ENCODE results near the gene STAT4. TPM values are rescaled to one million over a fixed set of nuclear protein-coding genes. Genes with fewer than 3 reads are reported as not detected.

The STAT4 gene
- total RNA-seq, 1 donor from 2014 or later: 3.0 TPM

GRCh38 chr2:191083540-191083939, 67.3 kb downstream of the STAT4 start:
- DNase-seq (ENCODE audit: low read depth): no peak

DNA sequence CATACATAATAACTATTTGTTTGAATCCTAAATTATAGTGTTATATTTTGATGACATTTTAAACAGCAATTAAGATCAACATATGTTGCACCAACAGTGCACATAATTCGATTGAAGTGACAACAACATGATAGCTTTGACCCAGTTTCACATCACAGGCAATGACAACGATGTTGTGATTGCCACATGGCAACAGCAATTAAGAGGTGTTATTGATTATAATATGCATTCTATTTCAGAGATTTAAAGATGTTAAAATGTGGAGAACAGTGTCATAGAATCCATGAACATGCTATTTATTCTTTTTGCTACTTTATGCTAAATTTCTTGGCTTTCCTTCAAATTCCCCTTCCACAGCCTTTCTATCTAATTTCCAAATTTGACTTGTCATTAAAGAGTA, 68.5 kb downstream of the STAT4 start:
- no peak for DNase-seq (ENCODE audit: low read depth)

GRCh38 chr2:191081411-191082155, 69.2 kb downstream of the STAT4 start:
- DNase-seq (ENCODE audit: low read depth): no peak

GRCh38 chr2:191078165-191078867, 72.5 kb downstream of the STAT4 start:
- no peak for DNase-seq (ENCODE audit: low read depth)

GRCh38 chr2:191070276-191070675, 80.5 kb downstream of the STAT4 start:
- no peak for DNase-seq (ENCODE audit: low read depth)

DNA sequence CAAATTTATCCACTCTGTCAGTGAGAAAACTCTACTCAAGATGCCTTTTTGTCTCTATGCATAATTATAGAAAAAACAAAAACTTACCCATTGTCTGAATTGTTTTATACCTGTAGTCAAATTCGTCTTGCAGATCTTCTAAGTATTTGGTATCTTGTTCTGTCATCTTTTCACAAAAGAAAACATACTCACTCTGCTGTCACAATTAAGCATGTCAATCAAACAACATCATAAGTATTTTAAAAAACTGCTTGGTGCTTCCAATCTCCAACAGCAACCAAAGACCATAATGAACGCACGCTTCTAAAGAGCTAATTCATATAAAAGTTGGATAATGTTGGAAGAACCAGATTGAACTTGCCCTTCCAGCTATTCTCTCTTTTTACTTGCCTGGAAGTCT, 81.2 kb downstream of the STAT4 start:
- no peak for DNase-seq (ENCODE audit: low read depth)

GRCh38 chr2:191066919-191067233, 83.9 kb downstream of the STAT4 start:
- DNase-seq (ENCODE audit: low read depth): no peak

DNA sequence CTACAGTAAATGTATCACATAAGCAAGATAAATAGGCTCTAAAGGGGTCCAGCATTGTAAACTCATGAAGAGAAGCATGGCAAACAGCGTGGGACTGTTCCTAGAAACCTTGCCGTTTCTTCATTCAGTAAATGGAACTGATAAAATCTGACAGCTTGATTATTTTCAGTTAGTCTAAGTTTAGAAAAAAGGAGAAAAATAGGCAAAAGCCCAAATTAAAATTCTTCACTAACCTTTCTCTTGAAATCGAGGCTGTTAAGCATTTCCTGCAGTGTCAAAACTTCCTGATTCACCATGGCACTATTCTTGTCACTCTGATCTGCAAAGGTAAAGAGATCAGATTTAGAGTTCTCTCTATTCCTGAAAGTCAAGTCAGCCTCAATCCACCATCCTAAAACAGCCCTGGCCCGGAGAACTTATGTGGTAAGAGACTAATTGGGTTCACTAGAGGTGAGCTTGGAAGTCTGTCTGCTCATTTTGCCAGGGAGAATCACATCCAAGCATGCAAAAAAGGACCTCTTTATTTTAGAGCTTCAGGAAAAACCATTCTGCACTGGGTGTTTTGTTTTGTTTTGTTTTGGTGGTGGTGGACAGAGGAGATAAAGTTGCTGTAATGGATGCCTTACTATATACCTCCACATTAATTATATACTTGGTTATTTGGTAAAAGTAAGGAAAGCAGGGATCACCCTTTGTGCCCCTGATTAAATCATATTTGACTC, 84.4 kb downstream of the STAT4 start:
- DNase-seq (ENCODE audit: low read depth): no peak

DNA sequence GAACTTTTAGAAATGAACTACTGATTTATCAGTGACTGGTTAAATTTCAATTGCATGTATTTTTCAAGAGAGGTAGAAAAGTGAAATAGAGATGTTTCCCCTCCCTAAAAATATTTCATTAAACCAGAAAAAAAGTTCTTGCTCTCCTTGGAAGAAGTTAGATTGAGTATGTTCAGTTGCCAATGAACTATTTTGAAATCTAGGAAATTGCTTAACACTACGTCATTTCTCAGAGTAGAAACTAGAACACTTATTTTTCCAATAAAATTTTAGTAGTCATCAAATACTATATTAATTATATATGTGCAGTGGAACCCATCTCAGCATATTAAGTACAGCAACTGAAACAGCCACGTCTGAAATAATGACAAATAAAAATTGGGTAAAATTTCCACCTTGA, 85.0 kb downstream of the STAT4 start:
- no peak for DNase-seq (ENCODE audit: low read depth)

DNA sequence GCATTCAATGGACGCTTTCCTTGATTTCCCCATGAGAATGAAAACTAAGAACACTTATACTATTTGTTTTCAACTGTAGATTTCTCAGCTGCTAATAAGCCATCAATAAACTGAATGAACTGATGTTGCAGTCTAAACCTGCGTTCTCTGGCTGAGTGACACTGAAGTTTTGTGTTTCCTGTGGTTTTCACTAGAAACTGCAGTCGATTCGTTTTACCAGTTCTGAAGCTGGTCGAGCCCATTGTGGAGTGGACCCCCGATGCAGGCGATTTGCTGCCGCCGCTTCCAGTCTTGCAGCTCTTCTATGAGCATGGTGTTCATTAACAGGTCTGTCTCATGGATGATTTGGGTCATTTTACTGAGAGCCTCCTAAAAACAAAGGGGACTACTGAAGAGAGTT, 86.2 kb downstream of the STAT4 start:
- DNase-seq (ENCODE audit: low read depth): no peak

DNA sequence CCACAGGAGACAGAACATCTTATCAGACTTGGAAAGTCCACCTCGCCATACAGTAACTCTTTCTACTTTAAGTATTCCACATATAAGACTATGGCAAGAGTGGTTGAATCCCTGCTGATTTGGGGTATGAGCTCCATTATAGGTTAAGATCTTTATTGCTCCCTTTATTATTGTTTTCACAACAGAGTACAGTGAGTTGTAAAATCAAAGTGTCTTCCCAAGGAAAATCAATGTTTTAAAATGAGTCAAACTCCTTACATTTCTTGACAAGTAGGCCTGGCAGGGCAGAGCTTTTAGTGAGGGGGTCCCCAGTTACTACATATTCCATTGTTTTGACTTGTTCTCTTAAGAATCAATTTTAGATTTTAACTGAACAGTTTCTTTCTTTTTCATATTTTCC, 87.2 kb downstream of the STAT4 start:
- DNase-seq (ENCODE audit: low read depth): no peak

- no peak for DNase-seq (ENCODE audit: low read depth)
Measured at GRCh38 chr2:191061381-191061980, 89.3 kb downstream of the STAT4 start.

- no peak for DNase-seq (ENCODE audit: low read depth)
Measured at GRCh38 chr2:191059308-191059707, 91.5 kb downstream of the STAT4 start.

DNA sequence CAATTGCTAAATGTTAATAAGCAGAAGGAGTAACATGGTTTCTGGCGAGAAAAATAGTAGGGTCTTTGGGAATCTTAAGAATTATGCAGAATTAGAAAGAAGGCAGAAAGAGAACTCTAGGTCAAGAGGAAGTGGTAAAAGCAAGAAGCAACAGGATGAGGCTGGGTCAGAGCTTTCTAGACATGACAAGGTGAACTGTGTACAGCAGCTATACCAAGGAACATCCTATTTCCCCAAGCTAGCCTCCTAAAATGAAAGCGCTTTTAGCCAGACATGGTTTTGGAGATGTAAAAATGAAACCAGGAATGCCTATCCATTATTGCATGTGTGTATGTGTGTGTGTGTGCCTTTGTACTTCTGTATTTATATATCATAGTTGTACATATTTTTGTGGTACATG, 94.6 kb downstream of the STAT4 start:
- no peak for DNase-seq (ENCODE audit: low read depth)

DNA sequence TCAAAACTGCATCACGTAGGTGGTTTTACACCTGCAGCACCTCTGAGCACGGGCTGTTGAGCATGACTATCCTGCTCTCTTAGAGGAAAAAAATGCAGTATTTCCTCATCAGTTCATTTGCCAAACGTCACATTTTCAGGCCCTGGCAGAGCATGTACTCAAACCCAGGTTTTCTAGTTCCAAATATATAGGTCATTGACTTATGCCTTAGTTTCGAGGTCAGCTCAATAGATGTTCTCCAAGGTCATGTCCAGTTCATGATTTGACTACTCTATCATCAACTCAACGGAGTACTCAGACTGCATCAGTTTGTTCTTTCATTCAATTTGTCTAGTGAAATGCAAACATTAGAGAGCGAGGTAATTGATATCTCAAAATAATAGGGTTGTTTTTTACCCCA, 97.5 kb downstream of the STAT4 start:
- no peak for DNase-seq (ENCODE audit: low read depth)

GRCh38 chr2:191051825-191052778, 98.7 kb downstream of the STAT4 start:
- DNase-seq (ENCODE audit: low read depth): peak; percentile 82

GRCh38 chr2:191051177-191051576, 99.6 kb downstream of the STAT4 start:
- DNase-seq (ENCODE audit: low read depth): no peak

- DNase-seq (ENCODE audit: low read depth): peak; percentile 64
Measured at GRCh38 chr2:191050640-191050987, 100.2 kb downstream of the STAT4 start.

- peak; percentile 99 for DNase-seq (ENCODE audit: low read depth)
Measured at GRCh38 chr2:191049728-191050639, 100.8 kb downstream of the STAT4 start.

DNA sequence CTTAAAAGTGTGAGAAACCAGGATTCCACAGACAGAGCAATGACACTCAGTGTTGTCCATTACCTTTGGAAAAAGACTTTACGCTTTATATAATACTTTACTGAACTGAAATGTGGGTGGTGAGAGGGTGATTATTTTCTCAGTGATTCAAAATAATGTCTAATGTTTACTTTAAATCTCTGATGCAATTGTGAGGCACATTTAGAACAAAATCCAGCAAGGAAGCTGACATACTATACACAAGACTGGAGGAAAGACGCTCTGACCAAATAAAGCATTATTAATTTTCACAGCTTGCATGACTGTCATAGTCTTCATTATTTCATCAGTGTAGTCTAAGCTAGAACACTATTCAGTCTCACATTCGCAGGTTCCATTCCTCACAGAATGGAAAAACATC, 102.7 kb downstream of the STAT4 start:
- DNase-seq (ENCODE audit: low read depth): no peak
